Spleen (tissue), 7 donors: ENCODE data around the gene FCGR1A.

Source experiments
- CTCF ChIP-seq, 11 experiments: fragments of 200-600 bp in 7 of 11; fragments of 450-650 bp in 4 of 11; sonication (generic) in 4 of 11; IDR thresholded peaks in 8 of 11; conservative IDR thresholded peaks in 3 of 11; 1 replicate in 7 of 11; 2 replicates in 4 of 11; pipeline versions ENCODE4 v1.4.0 to v1.8.0; 2016 to 2021; ENCODE audit warnings: antibody characterized with exemption in 11 of 11, inconsistent platforms in 4 of 11, mild to moderate bottlenecking in 1 of 11
- POLR2AphosphoS5 ChIP-seq, 3 donors: sonication (generic); formaldehyde crosslinking; IDR thresholded peaks; one replicate each; pipeline ENCODE4 v1.5.1; 2017; ENCODE audit warnings: antibody characterized with exemption in 3 of 3
- donor health status: DM: no; HTN: no; CAD: no; lungs with moderate emphysema.
- donor health status: DM: no; HTN: no; CAD: no.
- donor health status: DM: no; HTN: no; CAD: no.

DNA sequence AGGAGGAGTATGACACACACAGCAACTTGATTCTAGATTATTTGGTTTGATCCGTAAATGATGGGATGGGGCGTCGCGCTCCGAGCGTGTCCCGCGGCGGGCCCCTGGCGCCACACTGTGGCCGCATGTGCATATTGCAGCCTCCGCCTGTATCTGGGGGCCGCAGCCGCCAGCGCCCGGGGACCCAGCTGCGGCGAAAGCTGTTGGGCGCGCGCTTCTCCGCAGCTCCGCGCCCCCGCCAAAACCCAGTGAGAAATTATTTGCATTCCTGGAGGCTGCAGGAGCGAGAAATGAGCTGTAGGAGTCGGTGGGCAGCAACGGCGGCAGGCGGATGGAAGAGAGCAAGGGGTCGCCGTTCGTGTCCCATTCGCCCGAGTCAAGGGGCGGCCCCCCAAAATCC, 10.0 kb downstream of the FCGR1A start:
- peak in 10 of 11 experiments; percentile 23 to 82 (median 61) for TF ChIP-seq CTCF (IDR thresholded peaks at IDR 0.05 in 8 of 11, conservative IDR thresholded peaks at IDR 0.05 in 3 of 11)
- TF ChIP-seq POLR2AphosphoS5 (IDR thresholded peaks at IDR 0.05) = peak in 2 of 3 donors; percentile 30 to 64
